HG03432 (cell line): ENCODE results near the gene PATE4.
"Not testable (repeated sequence)": the region's sequence is repeated elsewhere in the genome, so short reads cannot be mapped to it uniquely, and the experiment has no call there.

Source experiments
- ATAC-seq: cut with Tn5 transposase; IDR thresholded peaks from one replicate; pipeline ENCODE4 v1.9.1; 2021; ENCODE audit warnings: mild to moderate bottlenecking, moderate library complexity; ENCODE audit not compliant: unreplicated experiment

The PATE4 gene, protein sequence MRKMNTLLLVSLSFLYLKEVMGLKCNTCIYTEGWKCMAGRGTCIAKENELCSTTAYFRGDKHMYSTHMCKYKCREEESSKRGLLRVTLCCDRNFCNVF

GRCh38 chr11:125833016-125833415 is at the start of gene PATE4:
TSS of gene PATE4 (plus strand) at chr11:125833316. CDS start at chr11:125833360, 44 bp downstream.
- ATAC-seq: no peak

DNA sequence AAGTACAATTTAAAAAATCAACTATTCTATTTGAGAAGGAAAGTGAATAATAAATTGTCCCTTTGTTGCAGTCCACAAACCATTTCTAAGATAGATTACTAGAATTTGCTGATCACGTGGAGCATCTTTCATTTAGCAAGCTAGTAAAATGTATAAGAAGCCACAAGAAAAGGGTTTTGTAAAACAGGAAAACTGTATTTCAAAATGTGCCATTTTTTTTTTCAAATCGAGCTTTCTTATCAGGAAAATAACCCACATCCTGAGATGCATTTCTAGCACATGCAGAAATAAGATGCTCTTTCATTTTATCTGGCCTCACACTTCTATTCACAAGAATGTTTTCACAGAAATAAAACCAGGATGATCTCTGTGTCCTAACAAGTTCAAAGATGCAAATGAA is 48.4 kb upstream of the PATE4 start:
- no peak for ATAC-seq

GRCh38 chr11:125787827-125788226 is 45.3 kb upstream of the PATE4 start, which contains the start of gene PATE3:
TSS of gene PATE3 (plus strand) at chr11:125788127. CDS start at chr11:125788152, 25 bp downstream.
- no peak for ATAC-seq

- ATAC-seq: no peak
These were observed 42.3 kb upstream of the PATE4 start for GRCh38 chr11:125790825-125791224.

DNA sequence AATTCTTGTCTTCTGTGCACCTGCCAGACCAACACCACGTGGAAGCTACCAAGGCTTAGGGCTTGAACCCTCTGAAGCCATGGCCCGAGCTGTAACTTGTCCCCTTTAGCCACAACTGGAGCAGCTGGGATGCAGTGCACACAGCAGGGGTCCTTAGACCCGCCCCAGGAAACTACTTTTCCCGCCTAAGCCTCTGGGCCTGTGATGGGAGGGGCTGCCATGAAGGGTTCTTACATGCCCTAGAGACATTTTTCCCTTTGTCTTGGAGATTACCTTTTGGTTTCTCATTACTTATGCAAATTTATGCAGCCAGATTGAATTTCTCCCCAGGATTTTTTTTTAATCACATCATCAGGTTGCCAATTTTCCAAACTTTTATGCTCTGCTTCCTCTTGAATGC is 35.5 kb upstream of the PATE4 start:
- ATAC-seq: no peak

DNA sequence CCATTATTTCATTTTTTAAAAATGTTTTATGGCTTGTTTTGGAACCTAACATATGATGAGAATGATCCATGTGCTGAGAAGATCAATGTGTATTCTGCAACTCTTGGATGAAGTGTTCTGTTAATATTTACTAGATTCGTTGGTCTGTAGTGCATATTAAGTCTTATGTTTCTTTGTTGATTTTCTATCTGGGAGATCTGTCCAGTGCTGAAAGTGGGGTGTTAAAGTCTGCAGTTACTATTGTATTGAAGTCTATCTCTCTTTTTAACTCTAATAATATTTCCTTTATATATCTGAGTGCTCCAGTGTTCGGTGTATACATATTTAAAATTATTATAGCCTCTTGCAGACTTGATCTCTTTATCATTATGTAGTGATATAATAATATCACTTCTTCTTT is 33.3 kb upstream of the PATE4 start:
- ATAC-seq: no peak

DNA sequence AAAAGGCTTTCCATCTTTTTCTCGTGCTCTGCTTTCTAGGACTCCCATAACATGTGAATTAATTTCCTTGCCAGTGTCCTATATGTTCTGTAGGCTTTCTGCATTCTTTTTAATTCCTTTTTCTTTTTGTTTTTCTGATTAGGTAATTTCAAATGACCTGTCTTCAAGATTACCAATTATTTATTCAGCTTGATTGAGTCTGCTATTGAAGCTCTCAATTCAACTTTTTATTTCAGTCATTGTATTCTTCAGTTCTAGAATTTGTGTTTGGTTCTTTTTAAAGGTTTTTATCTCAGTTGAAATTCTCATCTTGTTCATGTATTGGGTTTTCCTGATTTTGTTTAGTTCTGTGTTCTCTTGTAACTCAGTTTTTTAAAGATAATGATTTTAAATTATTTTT is 30.7 kb upstream of the PATE4 start:
- no peak for ATAC-seq

DNA sequence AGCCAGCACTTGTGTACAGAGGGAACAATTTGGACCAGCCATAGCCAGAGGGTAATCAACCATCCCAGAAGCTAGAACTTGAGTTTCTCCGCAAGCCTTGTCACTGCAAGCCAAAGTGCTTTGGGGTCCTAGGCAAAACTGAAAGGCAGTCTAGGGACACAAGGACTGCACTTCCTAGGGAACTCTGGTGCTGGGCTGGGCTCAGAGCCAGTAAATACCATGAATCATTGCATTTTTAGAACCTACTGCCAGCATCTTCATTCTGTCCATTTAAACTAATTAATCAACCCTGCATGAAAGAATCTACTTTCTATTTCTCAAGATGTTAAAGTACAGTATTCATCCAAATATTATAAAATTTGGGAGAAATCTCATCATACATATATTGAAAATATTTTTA is 25.2 kb upstream of the PATE4 start:
- no peak for ATAC-seq

- no peak for ATAC-seq
These were observed 2.6 kb downstream of the PATE4 start for GRCh38 chr11:125835748-125836147.

DNA sequence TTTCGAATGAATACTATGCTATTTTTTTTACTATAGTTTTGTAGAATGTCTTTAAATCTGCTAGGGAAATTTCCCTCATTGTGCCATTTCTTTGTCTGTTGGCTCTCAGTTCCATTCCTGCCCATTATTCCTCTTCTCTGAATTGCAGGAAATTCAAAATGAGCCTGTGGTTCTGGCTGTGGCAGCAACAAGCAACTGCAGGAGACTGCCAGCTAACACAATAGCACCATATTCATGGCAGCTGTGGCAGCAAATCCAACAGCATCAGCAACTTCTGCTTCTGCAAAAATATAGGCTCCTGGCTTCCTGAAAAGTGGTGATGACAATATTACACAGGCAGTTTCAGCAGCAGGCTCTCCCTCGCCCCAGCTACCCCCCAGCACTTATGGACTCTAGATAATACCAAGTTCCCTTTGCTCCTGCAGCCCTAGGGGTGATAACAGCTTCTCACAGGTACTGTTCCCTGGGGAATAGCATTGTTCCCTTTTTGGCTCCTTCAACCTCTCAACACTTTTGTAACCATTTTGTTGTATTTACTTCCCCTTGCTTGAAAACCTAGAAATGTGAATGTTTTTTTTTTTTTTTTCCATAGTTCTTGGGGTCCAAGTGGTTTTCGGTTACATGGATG is 9.3 kb downstream of the PATE4 start:
- ATAC-seq: no peak

GRCh38 chr11:125846188-125846587 is 13.1 kb downstream of the PATE4 start:
- no peak for ATAC-seq

GRCh38 chr11:125857670-125858069 is 24.6 kb downstream of the PATE4 start:
- ATAC-seq: not testable (repeated sequence)

DNA sequence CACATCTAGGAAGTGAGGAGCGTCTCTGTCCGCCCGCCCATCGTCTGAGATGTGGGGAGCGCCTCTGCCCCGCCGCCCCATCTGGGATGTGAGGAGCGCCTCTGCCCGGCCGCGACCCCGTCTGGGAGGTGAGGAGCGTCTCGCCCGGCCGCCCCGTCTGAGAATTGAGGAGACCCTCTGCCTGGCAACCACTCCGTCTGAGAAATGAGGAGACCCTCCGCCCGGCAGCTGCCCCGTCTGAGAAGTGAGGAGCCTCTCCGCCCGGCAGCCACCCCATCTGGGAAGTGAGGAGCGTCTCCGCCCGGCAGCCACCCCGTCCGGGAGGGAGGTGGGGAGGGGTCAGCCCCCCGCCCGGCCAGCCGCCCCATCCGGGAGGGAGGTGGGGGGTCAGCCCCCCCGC is 29.7 kb downstream of the PATE4 start:
- not testable (repeated sequence) for ATAC-seq

DNA sequence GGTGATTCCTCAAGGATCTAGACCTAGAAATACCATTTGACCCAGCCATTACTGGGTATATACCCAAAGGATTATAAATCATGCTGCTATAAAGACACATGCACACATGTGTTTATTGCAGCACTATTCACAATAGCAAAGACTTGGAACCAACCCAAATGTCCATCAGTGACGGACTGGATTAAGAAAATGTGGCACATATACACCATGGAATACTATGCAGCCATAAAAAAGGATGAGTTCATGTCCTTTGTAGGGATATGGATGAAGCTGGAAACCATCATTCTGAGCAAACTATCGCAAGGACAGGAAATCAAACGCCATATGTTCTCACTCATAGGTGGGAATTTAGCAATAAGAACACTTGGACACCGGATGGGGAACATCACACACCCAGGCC is 32.2 kb downstream of the PATE4 start:
- ATAC-seq: not testable (repeated sequence)

GRCh38 chr11:125869521-125869920 is 36.4 kb downstream of the PATE4 start:
- ATAC-seq: no peak

DNA sequence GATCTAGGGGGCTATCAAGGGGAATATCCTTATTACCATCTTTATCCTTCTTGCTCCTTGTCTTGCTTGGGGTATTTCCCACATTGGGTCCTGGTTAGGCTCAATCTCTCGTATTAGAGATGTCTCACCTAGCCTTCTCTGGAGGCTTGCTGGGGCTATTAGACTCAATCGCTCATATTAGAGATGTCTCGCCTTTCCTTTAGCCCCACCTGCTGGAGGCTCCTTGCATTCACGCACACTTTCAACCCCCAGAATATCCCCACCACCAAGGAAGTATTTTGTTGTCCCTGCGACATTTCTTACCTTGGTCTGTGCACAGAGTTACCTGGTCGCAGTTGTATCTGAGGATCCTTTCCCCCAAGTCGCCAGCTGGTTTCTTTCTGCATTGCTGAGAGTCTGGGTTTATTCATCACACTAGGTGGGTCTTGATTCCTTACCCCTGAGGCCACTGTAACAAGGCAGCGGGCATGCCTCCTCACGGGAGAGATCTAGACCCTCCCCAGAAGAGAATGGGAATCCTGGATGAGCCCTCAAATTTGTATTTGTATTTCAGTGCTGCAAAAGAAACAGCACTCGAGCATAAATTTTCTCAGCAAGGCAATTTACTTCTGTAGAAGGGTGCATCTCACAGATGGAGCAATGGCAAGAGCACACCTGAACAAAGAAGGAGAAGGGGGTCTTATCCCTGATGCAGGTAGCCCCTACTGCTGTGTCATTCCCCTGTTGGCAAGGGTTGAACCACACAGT is 38.4 kb downstream of the PATE4 start:
- ATAC-seq: no peak

- ATAC-seq: no peak
These were observed 39.0 kb downstream of the PATE4 start for GRCh38 chr11:125872138-125872491.

DNA sequence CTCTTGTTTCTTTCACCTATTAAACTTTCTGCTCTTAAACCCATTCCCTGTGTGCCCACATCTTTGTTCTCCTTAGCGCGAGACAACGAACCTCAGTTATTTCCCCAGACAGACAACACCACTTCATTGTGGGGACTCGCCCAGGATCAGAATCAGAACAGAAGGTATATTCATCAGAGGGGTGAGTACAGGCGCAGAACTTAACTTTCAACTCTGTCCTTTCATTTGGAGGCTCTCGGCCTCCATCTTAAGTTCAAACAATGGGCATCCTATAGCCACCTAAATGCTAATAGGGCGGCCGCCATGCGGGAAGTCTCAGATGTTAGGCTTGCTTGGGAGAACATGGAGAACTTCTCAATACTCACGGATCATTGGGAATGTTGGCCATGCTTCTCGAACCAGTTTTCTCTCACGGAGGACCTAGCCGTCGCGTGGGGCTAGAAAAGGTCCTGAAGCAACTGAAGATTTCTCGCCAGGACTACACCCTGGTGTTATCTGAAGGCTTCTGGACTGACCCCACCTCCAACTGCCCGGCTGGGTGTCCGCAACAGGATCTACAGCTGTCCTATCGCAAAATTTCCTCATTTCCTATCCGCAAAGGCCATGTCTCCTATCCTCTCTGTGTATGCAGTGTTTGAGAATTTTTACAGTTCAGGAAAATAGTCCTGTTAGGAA is 40.9 kb downstream of the PATE4 start:
- ATAC-seq: no peak

- ATAC-seq: peak; percentile 86
These were observed 41.5 kb downstream of the PATE4 start for GRCh38 chr11:125874556-125875124.

- no peak for ATAC-seq
These were observed 48.2 kb downstream of the PATE4 start for GRCh38 chr11:125881291-125881690.

DNA sequence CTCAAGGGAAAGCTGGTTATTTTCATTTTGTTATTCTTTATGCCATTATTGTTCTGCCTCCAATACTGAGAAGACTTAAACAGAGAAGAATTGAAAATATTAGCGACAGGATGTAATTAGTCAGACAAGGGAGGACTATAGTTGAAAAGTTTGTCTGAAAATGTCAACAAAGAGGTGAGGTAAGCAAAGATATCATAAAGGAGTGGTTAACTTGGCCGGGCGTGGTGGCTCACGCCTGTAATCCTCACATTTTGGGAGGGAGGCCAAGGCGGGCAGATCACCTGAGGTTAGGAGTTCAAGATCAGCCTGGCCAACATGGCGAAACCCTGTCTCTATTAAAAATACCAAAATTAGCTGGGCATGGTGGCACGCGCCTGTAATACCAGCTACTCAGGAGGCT is 50.3 kb downstream of the PATE4 start:
- no peak for ATAC-seq

- peak; percentile 32 for ATAC-seq
These were observed 53.9 kb downstream of the PATE4 start for GRCh38 chr11:125886997-125887372.
